IMR-90 (cell line): ENCODE measurements around the gene RAPGEF1. TPM values are rescaled to one million over a fixed set of nuclear protein-coding genes. Genes with fewer than 3 reads are reported as not detected.

Source experiments
- ATAC-seq: fragments of 200-7000 bp; cut with Tn5 transposase; 2 replicates; pipeline ENCODE4 v1.9.1; 2020; ENCODE audit warnings: low read depth, mild to moderate bottlenecking, moderate library complexity
- BruUV-seq: library from RNA; stranded (reverse); fragments of 400-500 nt; replicated peaks from 2 replicates; lab custom pipeline; 2021; lab: Mats Ljungman, UMichigan
- CTCF ChIA-PET: fragments of 300-600 bp; formaldehyde crosslinking; extraction: SDS; loops from one replicate; lab custom pipeline; 2021; ENCODE audit warnings: antibody characterized with exemption; lab: Yijun Ruan, JAX
- POLR2A ChIA-PET: fragments of 300-600 bp; sonication (Branson Sonifier 250); formaldehyde crosslinking; loops from one replicate; lab custom pipeline; 2022; ENCODE audit warnings: antibody characterized with exemption; ENCODE audit not compliant: unreplicated experiment; lab: Charles Lee
- DNase-seq: peaks from one replicate; pipeline ENCODE4 v3.0.0; 2013
- H2AFZ ChIP-seq: replicated peaks from 2 replicates; pipeline ENCODE3; 2013; ENCODE audit warnings: low read length, mild to moderate bottlenecking; ENCODE audit not compliant: poor library complexity
- H2AK5ac ChIP-seq: 2 replicates; pipeline ENCODE4 v1.6.1; 2013; ENCODE audit warnings: low read depth, low read length, inconsistent platforms
- H2AK9ac ChIP-seq: replicated peaks from 2 replicates; pipeline ENCODE3; 2013; ENCODE audit warnings: mild to moderate bottlenecking, low read depth, low read length, moderate library complexity; ENCODE audit not compliant: poor library complexity
- H2BK120ac ChIP-seq: 2 replicates; pipeline ENCODE4 v1.6.1; 2013; ENCODE audit warnings: low read depth, low read length, inconsistent platforms
- H2BK15ac ChIP-seq: 3 replicates; pipeline ENCODE4 v1.6.1; 2013; ENCODE audit warnings: low read depth, low read length, inconsistent platforms
- H2BK20ac ChIP-seq: 2 replicates; pipeline ENCODE4 v1.6.1; 2013; ENCODE audit warnings: low read depth, mild to moderate bottlenecking, inconsistent platforms, low read length, moderate library complexity
- H2BK5ac ChIP-seq: 2 replicates; pipeline ENCODE4 v1.6.1; 2013; ENCODE audit warnings: mild to moderate bottlenecking, low read depth, low read length, inconsistent platforms; ENCODE audit not compliant: poor library complexity, severe bottlenecking
- H3K14ac ChIP-seq: replicated peaks from 2 replicates; pipeline ENCODE4 v1.6.1; 2013; ENCODE audit warnings: low read depth, low read length, inconsistent platforms
- H3K18ac ChIP-seq: 2 replicates; pipeline ENCODE4 v1.6.1; 2013; ENCODE audit warnings: low read depth, low read length, control low read depth
- H3K23ac ChIP-seq: 2 replicates; pipeline ENCODE4 v1.6.1; 2013; ENCODE audit warnings: low read depth, low read length, inconsistent platforms
- H3K27ac ChIP-seq: 2 replicates; pipeline ENCODE4 v1.5.1; 2013; ENCODE audit warnings: mild to moderate bottlenecking, control low read depth, low read length; ENCODE audit not compliant: insufficient read depth
- H3K27me3 ChIP-seq: 2 replicates; pipeline ENCODE4 v1.6.1; 2013; ENCODE audit warnings: low read length; ENCODE audit not compliant: control insufficient read depth, insufficient read depth
- H3K36me3 ChIP-seq: 2 replicates; pipeline ENCODE4 v1.6.1; 2013; ENCODE audit warnings: low read length, mixed read lengths; ENCODE audit not compliant: control insufficient read depth, insufficient read depth
- H3K4ac ChIP-seq: 2 replicates; pipeline ENCODE4 v1.6.1; 2013; ENCODE audit warnings: low read depth, low read length, inconsistent platforms
- H3K4me1 ChIP-seq: 2 replicates; pipeline ENCODE4 v1.6.1; 2013; ENCODE audit warnings: low read length, mixed read lengths; ENCODE audit not compliant: control insufficient read depth, insufficient read depth
- H3K4me2 ChIP-seq: 2 replicates; pipeline ENCODE4 v1.6.1; 2013; ENCODE audit warnings: low read depth, mild to moderate bottlenecking, control low read depth, low read length, moderate library complexity
- H3K4me3 ChIP-seq: 2 replicates; pipeline ENCODE4 v1.5.1; 2013; ENCODE audit warnings: low read depth, mild to moderate bottlenecking, control low read depth, low read length, moderate library complexity; ENCODE audit not compliant: insufficient read depth
- H3K56ac ChIP-seq: 2 replicates; pipeline ENCODE4 v1.6.1; 2013; ENCODE audit warnings: low read length, inconsistent platforms; ENCODE audit not compliant: insufficient read depth; ENCODE audit errors: extremely low read depth
- H3K79me1 ChIP-seq, 2 experiments: 2 replicates each; pipeline ENCODE4 v1.6.1; 2013; ENCODE audit warnings: low read length in 2 of 2, inconsistent platforms in 1 of 2, low read depth in 1 of 2
- H3K9ac ChIP-seq: 2 replicates; pipeline ENCODE4 v1.6.1; 2013; ENCODE audit warnings: low read depth, low read length, control low read depth
- H3K9me1 ChIP-seq: 2 replicates; pipeline ENCODE4 v1.6.1; 2013; ENCODE audit warnings: low read length, inconsistent platforms; ENCODE audit not compliant: insufficient read depth
- H3K9me3 ChIP-seq: 2 replicates; pipeline ENCODE4 v1.6.1; 2013; ENCODE audit warnings: low read length; ENCODE audit not compliant: control insufficient read depth, insufficient read depth
- H4K20me1 ChIP-seq: 2 replicates; pipeline ENCODE4 v1.6.1; 2013; ENCODE audit warnings: low read length, inconsistent platforms; ENCODE audit not compliant: insufficient read depth
- H4K5ac ChIP-seq: 2 replicates; pipeline ENCODE4 v1.6.1; 2013; ENCODE audit warnings: mild to moderate bottlenecking, low read depth, low read length, control low read depth
- H4K8ac ChIP-seq, 2 experiments: 2 replicates each; pipeline ENCODE4 v1.6.1; 2013; ENCODE audit warnings: low read depth in 2 of 2, low read length in 2 of 2, control low read depth in 1 of 2, inconsistent platforms in 1 of 2
- H4K91ac ChIP-seq: 2 replicates; pipeline ENCODE4 v1.6.1; 2013; ENCODE audit warnings: low read depth, low read length, inconsistent platforms; ENCODE audit not compliant: insufficient read depth
- CEBPB ChIP-seq: IDR thresholded peaks from 2 replicates; pipeline ENCODE4 v1.6.1; 2012; ENCODE audit warnings: low read depth, low read length, improper control_type of control experiment
- ELK1 ChIP-seq: fragments of 150-350 bp; IDR thresholded peaks from 2 replicates; pipeline ENCODE4 v1.6.1; 2016; ENCODE audit warnings: low read depth, mild to moderate bottlenecking, low read length, moderate library complexity, borderline replicate concordance
- FOS ChIP-seq: fragments of 150-350 bp; IDR thresholded peaks from 2 replicates; pipeline ENCODE4 v1.6.1; 2016; ENCODE audit warnings: low read depth, low read length
- MXI1 ChIP-seq: IDR thresholded peaks from 2 replicates; pipeline ENCODE4 v1.6.1; 2012; ENCODE audit warnings: low read depth, mild to moderate bottlenecking, low read length, moderate library complexity, borderline replicate concordance
- NFE2L2 ChIP-seq: fragments of 150-350 bp; IDR thresholded peaks from 2 replicates; pipeline ENCODE4 v1.6.1; 2016; ENCODE audit warnings: low read depth, mild to moderate bottlenecking, low read length
- POLR2A ChIP-seq: IDR thresholded peaks from 2 replicates; pipeline ENCODE4 v1.6.1; 2012; ENCODE audit warnings: mild to moderate bottlenecking, low read depth, low read length
- USF2 ChIP-seq: fragments of 150-350 bp; IDR thresholded peaks from 2 replicates; pipeline ENCODE4 v1.6.1; 2017; ENCODE audit warnings: mild to moderate bottlenecking, antibody characterized with exemption, low read length, low read depth
- WGBS, 2 experiments: methylation state at CpG; one replicate each; pipeline versions ENCODE4 v1.1.5 to v1.1.7; 2013; ENCODE audit warnings: missing lambda C conversion rate in 2 of 2; ENCODE audit not compliant: insufficient read length in 1 of 2; ENCODE audit errors: extremely low coverage in 2 of 2; 5-methylcytosine and 5-hydroxymethylcytosine counted together
- dilution Hi-C: fragments of 300-500 bp; cut with HindIII; formaldehyde crosslinking; loops from one replicate; pipeline ENCODE4 v1.14.3; 2018; ENCODE audit warnings: low sequenced_read_pairs; ENCODE audit not compliant: unreplicated experiment
- in situ Hi-C: fragments of 300-500 bp; cut with MboI; formaldehyde crosslinking; loops from 3 replicates; pipeline ENCODE4 v1.14.3; 2019; ENCODE audit warnings: low sequenced_read_pairs, inconsistent platforms, mixed read lengths
- intact Hi-C: fragments of 100-400 bp; cut with micrococcal nuclease; formaldehyde crosslinking; loops from 2 replicates; pipeline ENCODE4 v1.10.0; 2022
- polyA plus RNA-seq, 3 experiments: library from polyadenylated mRNA; depleted of rRNA; stranded (reverse); fragments of >200 nt; gene quantifications; 2 replicates each; pipeline ENCODE4 v1.2.3, GENCODE V29; 2012; ENCODE audit warnings: low replicate concordance in 1 of 3
- total RNA-seq: library from RNA; depleted of rRNA; stranded (reverse); fragments of >200 nt; gene quantifications from 2 replicates; pipeline ENCODE4 v1.2.3, GENCODE V29; 2012

Gene RAPGEF1
- total and polyA plus RNA-seq, 2 of the 4 experiments (the other 2 are of a cell fraction) = 13.1 to 22.3 TPM

GRCh38 chr9:131589124-131589711, 150.7 kb downstream of the RAPGEF1 start:
- WGBS, 2 experiments = 85% methylated on average over 5 of the region's 16 CpGs; no CpG with 5 or more reads in 1 of the 2 experiments

More at GRCh38 chr9:131589124-131589711, 150.7 kb downstream of the RAPGEF1 start:
- BruUV-seq = no TSS peak
- no peak overlapping the region for H3K4me3 ChIP-seq
- 0 out of 2 replicates have a peak, but pooled peaks cover 3% of the 10 kb centered on the region for H3K4me1 ChIP-seq
- no peaks in the 10 kb centered on the region for H3K79me1 ChIP-seq
- intact Hi-C loops (no loop called here), in situ Hi-C loops (loop anchor here (25.0 kb wide), 1 partner anchor 673 kb away; no protein-coding TSS in a partner anchor), dilution Hi-C loops (no loop called here)
- no peak overlapping the region for H3K4ac ChIP-seq
- ATAC-seq (no peak), DNase-seq (no peak)
- H3K23ac ChIP-seq = no peak overlapping the region
- H2BK120ac ChIP-seq = no peak overlapping the region
- no peak overlapping the region for H3K14ac ChIP-seq
- peaks cover 6% of the 10 kb centered on the region; the same call in 1 of the 2 replicates for H3K9me1 ChIP-seq
- no peak overlapping the region for H3K27ac ChIP-seq
- no peak overlapping the region for H2BK20ac ChIP-seq
- H2BK15ac ChIP-seq = no peak overlapping the region
- no peaks in the 10 kb centered on the region for H3K27me3 ChIP-seq
- no peak overlapping the region for H2AK9ac ChIP-seq
- no peak overlapping the region for H3K9ac ChIP-seq
- H4K5ac ChIP-seq = no peak overlapping the region
- H4K8ac ChIP-seq = no peak overlapping the region
- H3K4me2 ChIP-seq = no peak overlapping the region
- TF ChIP-seq CEBPB (no peak), POLR2A (no peak), FOS (no peak), ELK1 (no peak), USF2 (no peak), NFE2L2 (no peak), MXI1 (no peak)
- CTCF ChIA-PET = no interaction called here
- H2BK5ac ChIP-seq = no peak overlapping the region
- no peak overlapping the region for H4K91ac ChIP-seq
- H2AFZ ChIP-seq = no peak overlapping the region
- peaks cover 36% of the 10 kb centered on the region for H3K36me3 ChIP-seq
- H4K20me1 ChIP-seq = no peaks in the 10 kb centered on the region; the same call in 1 of the 2 replicates
- POLR2A ChIA-PET = no interaction called here
- no peaks in the 10 kb centered on the region for H3K9me3 ChIP-seq
- no peak overlapping the region for H3K56ac ChIP-seq
- no peak overlapping the region for H2AK5ac ChIP-seq
- H3K18ac ChIP-seq = no peak overlapping the region
